K562 (cell line): ENCODE results near the gene UBL7. TPM values are rescaled to one million over a fixed set of nuclear protein-coding genes. Genes with fewer than 3 reads are reported as not detected.

Experiments used
- ATAC-seq: fragments of 200-7000 bp; cut with Tn5 transposase; 3 replicates; pipeline ENCODE4 v1.9.1; 2020; ENCODE audit warnings: moderate library complexity
- BruUV-seq: library from RNA; stranded (reverse); fragments of 400-500 nt; replicated peaks from 2 replicates; lab custom pipeline; 2021; lab: Mats Ljungman, UMichigan
- CTCF ChIA-PET: fragments of 300-600 bp; formaldehyde crosslinking; extraction: SDS; loops from one replicate; lab custom pipeline; 2021; ENCODE audit warnings: low intra/inter-chr PET ratio; lab: Yijun Ruan, JAX
- POLR2A ChIA-PET: fragments of 300-600, 350-650 bp; sonication (Branson Sonifier 250); formaldehyde crosslinking; extraction: SDS; loops from one replicate; lab custom pipeline; 2021; ENCODE audit warnings: antibody characterized with exemption, inconsistent platforms; lab: Yijun Ruan, JAX
- DNase-seq, 4 experiments: peaks; one replicate each; pipeline versions ENCODE4 v3.0.0 to v3.0.0-alpha.2; 2011 to 2018; ENCODE audit warnings: low spot score in 3 of 4, mixed read lengths in 3 of 4; ENCODE audit errors: extremely low read depth in 1 of 4
- FAIRE-seq: peaks from 2 replicates; lab custom pipeline; 2011; peaks lifted over from hg19 to GRCh38; lab: Jason Lieb, UNC
- H2AFZ ChIP-seq: 2 replicates; pipeline ENCODE4 v1.6.0; 2011; ENCODE audit warnings: low read depth, low read length, control low read depth, inconsistent platforms
- H3K27ac ChIP-seq: fragments of 200-600 bp; 3 replicates; pipeline ENCODE4 v1.8.0; 2011; ENCODE audit warnings: low read depth, mild to moderate bottlenecking, control low read depth, inconsistent platforms, low read length, moderate library complexity, mixed read lengths; ENCODE audit errors: extremely low read depth
- H3K27me3 ChIP-seq, 2 experiments: fragments of 300-600 bp in 1 of 2; 2 replicates in 1 of 2; 3 replicates in 1 of 2; pipeline versions ENCODE4 v1.6.0 to v1.8.0; 2011; ENCODE audit warnings: inconsistent platforms in 2 of 2, low read length in 2 of 2, mild to moderate bottlenecking in 1 of 2, mixed read lengths in 1 of 2, moderate library complexity in 1 of 2; ENCODE audit not compliant: control insufficient read depth in 2 of 2, insufficient read depth in 2 of 2
- H3K36me3 ChIP-seq: fragments of 300-600 bp; 3 replicates; pipeline ENCODE4 v1.8.0; 2011; ENCODE audit warnings: mild to moderate bottlenecking, low read length, inconsistent platforms; ENCODE audit not compliant: control insufficient read depth, insufficient read depth
- H3K4me1 ChIP-seq, 2 experiments: fragments of 200-600 bp in 1 of 2; replicated peaks in 1 of 2; 2 replicates in 1 of 2; 3 replicates in 1 of 2; pipeline versions ENCODE4 v1.5.1 to v1.8.0; 2011; ENCODE audit warnings: inconsistent platforms in 2 of 2, low read length in 2 of 2, mild to moderate bottlenecking in 1 of 2, mixed read lengths in 1 of 2, moderate library complexity in 1 of 2; ENCODE audit not compliant: control insufficient read depth in 2 of 2, insufficient read depth in 2 of 2
- H3K4me2 ChIP-seq: 2 replicates; pipeline ENCODE4 v1.6.1; 2011; ENCODE audit warnings: low read length, control low read depth, inconsistent platforms, mixed read lengths; ENCODE audit not compliant: insufficient read depth
- H3K4me3 ChIP-seq: fragments of 200-600 bp; sonication (generic), shearing (Covaris generic); 2 replicates; pipeline ENCODE4 v1.5.1; 2016; ENCODE audit warnings: control low read depth, inconsistent platforms
- H3K79me2 ChIP-seq: fragments of 200-600 bp; 3 replicates; pipeline ENCODE4 v1.8.0; 2011; ENCODE audit warnings: low read length, inconsistent platforms; ENCODE audit not compliant: control insufficient read depth, insufficient read depth
- H3K9ac ChIP-seq, 2 experiments: 2 replicates each; pipeline versions ENCODE4 v1.6.0 to v1.6.1; 2011; ENCODE audit warnings: low read depth in 2 of 2, low read length in 2 of 2, control low read depth in 1 of 2, inconsistent platforms in 1 of 2, mild to moderate bottlenecking in 1 of 2, mixed read lengths in 1 of 2; ENCODE audit not compliant: insufficient read depth in 1 of 2
- H3K9me1 ChIP-seq: one replicate; pipeline ENCODE4 v1.6.0; 2011; ENCODE audit warnings: inconsistent platforms, mild to moderate bottlenecking, low read length, moderate library complexity; ENCODE audit not compliant: control insufficient read depth, insufficient read depth
- H3K9me3 ChIP-seq: replicated peaks from 2 replicates; pipeline ENCODE4 v1.5.1; 2011; ENCODE audit warnings: low read depth, low read length, inconsistent platforms; ENCODE audit not compliant: control insufficient read depth, insufficient read depth
- H4K20me1 ChIP-seq: replicated peaks from 2 replicates; pipeline ENCODE4 v1.6.1; 2011; ENCODE audit warnings: low read length, inconsistent platforms, mixed read lengths; ENCODE audit not compliant: control insufficient read depth, insufficient read depth
- ARID2 ChIP-seq: fragments of 450-650 bp; IDR thresholded peaks from 2 replicates; pipeline ENCODE4 v1.6.1; 2017; ENCODE audit warnings: antibody characterized with exemption, mild to moderate bottlenecking
- ATF6 ChIP-seq: sonication (generic); formaldehyde crosslinking; IDR thresholded peaks from 2 replicates; pipeline ENCODE4 v1.4.0; 2020; ENCODE audit warnings: mild to moderate bottlenecking, missing genetic modification reagents
- ELF1 ChIP-seq: fragments of 200-800 bp; sonication (Bioruptor generic); IDR thresholded peaks from 2 replicates; pipeline ENCODE4 v1.6.1; 2016; ENCODE audit warnings: missing genetic modification characterization, missing compliant biosample characterization
- HMG20A ChIP-seq: fragments of 450-650 bp; formaldehyde crosslinking; conservative IDR thresholded peaks from 2 replicates; pipeline ENCODE4 v1.4.0; 2020; ENCODE audit warnings: mild to moderate bottlenecking, mixed read lengths
- NFYB ChIP-seq: IDR thresholded peaks from 2 replicates; pipeline ENCODE4 v1.6.1; 2011; ENCODE audit warnings: mild to moderate bottlenecking, moderate library complexity; ENCODE audit not compliant: insufficient read length; ENCODE audit errors: extremely low read depth
- NR1H2 ChIP-seq: sonication (generic); formaldehyde crosslinking; IDR thresholded peaks from 2 replicates; pipeline ENCODE4 v1.4.0; 2020; ENCODE audit warnings: mild to moderate bottlenecking, missing genetic modification reagents
- NR3C1 ChIP-seq: sonication (generic); formaldehyde crosslinking; IDR thresholded peaks from 2 replicates; pipeline ENCODE4 v1.8.1; 2022; ENCODE audit warnings: missing genetic modification reagents
- RNF2 ChIP-seq: sonication (generic); IDR thresholded peaks from 2 replicates; pipeline ENCODE4 v1.6.1; 2016
- SMAD3 ChIP-seq: fragments of 450-650 bp; formaldehyde crosslinking; conservative IDR thresholded peaks from 2 replicates; pipeline ENCODE4 v1.4.0; 2020; ENCODE audit warnings: mild to moderate bottlenecking
- SNRNP70 ChIP-seq: fragments of 200-400 bp; formaldehyde crosslinking; optimal IDR thresholded peaks from 2 replicates; pipeline ENCODE3; 2017; ENCODE audit warnings: low read depth, low read length
- SRSF7 ChIP-seq: fragments of 200-400 bp; formaldehyde crosslinking; optimal IDR thresholded peaks from 2 replicates; pipeline ENCODE3; 2017; ENCODE audit warnings: mild to moderate bottlenecking, low read depth, low read length
- VEZF1 ChIP-seq: fragments of 200-800 bp; sonication (Bioruptor generic); IDR thresholded peaks from 2 replicates; pipeline ENCODE4 v1.6.1; 2017; ENCODE audit warnings: missing genetic modification characterization, missing compliant biosample characterization
- ZNF75A ChIP-seq: fragments of 450-650 bp; formaldehyde crosslinking; IDR thresholded peaks from 2 replicates; pipeline ENCODE4 v1.4.0; 2020; ENCODE audit warnings: mild to moderate bottlenecking
- WGBS: fragments of 100-300 bp; shearing (Covaris generic); methylation state at CpG from one replicate; pipeline ENCODE4 v1.1.6; 2016; ENCODE audit warnings: low coverage, mixed read lengths; ENCODE audit not compliant: insufficient coverage; ENCODE audit errors: missing lambda C conversion rate; 5-methylcytosine and 5-hydroxymethylcytosine counted together
- in situ Hi-C: fragments of 300-500 bp; cut with MboI; formaldehyde crosslinking; loops from 4 replicates; pipeline ENCODE4 v1.15.0; 2018; ENCODE audit warnings: inconsistent platforms, mixed read lengths
- intact Hi-C: fragments of 100-400 bp; cut with micrococcal nuclease; formaldehyde crosslinking; loops from 2 replicates; pipeline ENCODE4 v1.14.2; 2022
- polyA plus RNA-seq, 8 experiments: library from polyadenylated mRNA; depleted of rRNA in 4 of 8; stranded (reverse) in 5 of 8; unstranded in 3 of 8; fragments of >200 nt; fragmentation: Nextera tagmentation in 2 of 8; fragmentation: Illumina TruSeq in 1 of 8; extraction: Ambion mirVana in 2 of 8; extraction: Trizol in 1 of 8; gene quantifications; 2 replicates each; pipeline versions ENCODE4 v1.2.1 to v1.2.3, GENCODE V29; 2011 to 2014; ENCODE audit warnings: inconsistent platforms in 1 of 8, missing spikeins in 1 of 8
- total RNA-seq, 7 experiments: library from RNA; depleted of rRNA in 6 of 7; stranded (reverse); fragments of >200 nt in 6 of 7; fragmentation: Illumina TruSeq in 2 of 7; extraction: Trizol in 2 of 7; gene quantifications; 2 replicates each; pipeline versions ENCODE4 v1.2.1 to v1.2.3, GENCODE V29; 2011 to 2021; ENCODE audit warnings: low replicate concordance in 1 of 7
- TF ChIP-seq, protein P1 (sequence below): fragments of 450-650 bp; formaldehyde crosslinking; IDR thresholded peaks from 2 replicates; pipeline ENCODE4 v1.4.0; 2020; ENCODE audit warnings: mild to moderate bottlenecking, moderate library complexity

Gene UBL7
- total and polyA plus RNA-seq, 9 of the 15 experiments (the other 6 are each of a cell fraction or from before 2014, with no cell fraction given), result 19.2 to 63.4 (median 44.9) TPM

DNA sequence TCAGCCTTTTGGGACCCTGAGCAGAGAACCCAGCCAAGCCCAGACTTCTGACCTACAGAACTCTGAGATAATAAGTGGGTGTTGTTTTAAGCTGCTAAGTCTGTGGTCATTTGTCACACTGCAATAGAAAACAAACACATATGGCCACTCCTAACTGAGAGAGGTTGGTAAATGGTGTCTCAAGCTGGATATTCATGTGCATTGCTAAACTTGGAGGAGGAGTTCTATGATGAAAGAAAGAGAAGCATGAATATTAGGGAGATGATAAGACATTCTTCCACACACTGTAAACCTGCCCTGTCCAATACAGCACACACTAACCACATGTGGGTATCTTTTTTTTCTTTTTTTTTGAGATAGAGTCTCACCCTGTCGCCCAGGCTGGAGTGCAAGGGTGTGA, 27.8 kb upstream of the UBL7 start:
- Histone ChIP-seq H3K79me2 (no peaks in the 10 kb centered on the region), H3K36me3 (peaks cover 4% of the 10 kb centered on the region; the same call in 1 of the 3 replicates), H3K4me1 (peaks cover 3 to 4% of the 10 kb centered on the region in 2 experiments; a peak in 3 of 5 replicates), H3K4me3 (no peak overlapping the region), H2AFZ (no peak overlapping the region), H3K27me3 (no peaks in the 10 kb centered on the region), H3K9ac (no peak overlapping the region), H4K20me1 (no peaks in the 10 kb centered on the region; the same call in 1 of the 2 replicates), H3K27ac (no peak overlapping the region), H3K9me3 (no peaks in the 10 kb centered on the region), H3K9me1 (no peaks in the 10 kb centered on the region), H3K4me2 (no peak overlapping the region)
- in situ Hi-C loops, result no loop called here
- BruUV-seq, result no TSS peak
- no peak for FAIRE-seq
- TF ChIP-seq RNF2, result no peak
- no peak for TF ChIP-seq ARID2
- no peak for TF ChIP-seq ZNF75A (CRISPR knock-in tag)
- TF ChIP-seq SMAD3, result no peak
- no peak for TF ChIP-seq NFYB
- TF ChIP-seq HMG20A, result no peak
- TF ChIP-seq SNRNP70, result no peak
- TF ChIP-seq NR1H2 (CRISPR knock-in tag), result no peak
- no peak for TF ChIP-seq SRSF7
- TF ChIP-seq ELF1 (tag), result no peak
- no peak for TF ChIP-seq VEZF1
- no peak for TF ChIP-seq NR3C1
- TF ChIP-seq, protein P1, sequence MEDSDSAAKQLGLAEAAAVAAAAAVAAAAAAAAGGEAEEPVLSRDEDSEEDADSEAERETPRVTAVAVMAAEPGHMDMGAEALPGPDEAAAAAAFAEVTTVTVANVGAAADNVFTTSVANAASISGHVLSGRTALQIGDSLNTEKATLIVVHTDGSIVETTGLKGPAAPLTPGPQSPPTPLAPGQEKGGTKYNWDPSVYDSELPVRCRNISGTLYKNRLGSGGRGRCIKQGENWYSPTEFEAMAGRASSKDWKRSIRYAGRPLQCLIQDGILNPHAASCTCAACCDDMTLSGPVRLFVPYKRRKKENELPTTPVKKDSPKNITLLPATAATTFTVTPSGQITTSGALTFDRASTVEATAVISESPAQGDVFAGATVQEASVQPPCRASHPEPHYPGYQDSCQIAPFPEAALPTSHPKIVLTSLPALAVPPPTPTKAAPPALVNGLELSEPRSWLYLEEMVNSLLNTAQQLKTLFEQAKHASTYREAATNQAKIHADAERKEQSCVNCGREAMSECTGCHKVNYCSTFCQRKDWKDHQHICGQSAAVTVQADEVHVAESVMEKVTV (CRISPR knock-in tag), result no peak
- no peak for TF ChIP-seq ATF6 (CRISPR knock-in tag)
- no peak for DNase-seq
- POLR2A ChIA-PET, result interaction anchor here (1.2 kb wide), 1 partner anchor 9 kb away, joined by 3 read pairs; no protein-coding TSS in a partner anchor
- intact Hi-C loops, result loop anchor here (5.0 kb wide), 1 partner anchor 51 kb away; no protein-coding TSS in a partner anchor
- WGBS, result 20% methylated on average over 1 of the region's 1 CpG
- no peak for ATAC-seq
- CTCF ChIA-PET, result interaction anchor here (2.9 to 3.5 kb wide), 2 partner anchors 106 to 115 kb away, joined by 19 to 30 read pairs; no protein-coding TSS in a partner anchor
